GF-D8 (cell line): ENCODE data around the gene LTBP1.

Experiments
- DNase-seq: peaks from one replicate; lab custom pipeline; 2025; lab: John Stamatoyannopoulos, UW

The LTBP1 gene

GRCh38 chr2:33083699-33084387 is 137.1 kb downstream of the LTBP1 start:
- no peak for DNase-seq

- no peak for DNase-seq
These were observed 137.7 kb downstream of the LTBP1 start for GRCh38 chr2:33084433-33084832.

DNA sequence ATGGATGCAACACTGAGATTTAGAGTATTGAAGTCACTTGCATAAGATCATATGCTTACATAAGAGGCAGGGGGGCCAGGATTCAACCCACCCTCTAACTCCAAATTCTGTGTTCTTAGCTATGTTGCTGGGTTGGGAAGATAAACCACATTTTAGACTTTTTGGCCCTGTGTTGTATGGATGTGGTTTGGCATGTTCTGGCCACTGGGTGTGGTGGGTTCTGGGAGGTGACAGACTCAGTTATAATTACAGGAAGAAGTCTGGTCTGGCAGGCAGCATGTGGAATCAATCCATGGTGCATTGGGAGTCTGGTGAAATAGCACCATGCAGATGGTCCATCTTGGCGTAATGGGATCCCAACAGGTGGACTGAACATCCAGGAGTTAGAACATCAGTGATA is 138.9 kb downstream of the LTBP1 start:
- DNase-seq: no peak

DNA sequence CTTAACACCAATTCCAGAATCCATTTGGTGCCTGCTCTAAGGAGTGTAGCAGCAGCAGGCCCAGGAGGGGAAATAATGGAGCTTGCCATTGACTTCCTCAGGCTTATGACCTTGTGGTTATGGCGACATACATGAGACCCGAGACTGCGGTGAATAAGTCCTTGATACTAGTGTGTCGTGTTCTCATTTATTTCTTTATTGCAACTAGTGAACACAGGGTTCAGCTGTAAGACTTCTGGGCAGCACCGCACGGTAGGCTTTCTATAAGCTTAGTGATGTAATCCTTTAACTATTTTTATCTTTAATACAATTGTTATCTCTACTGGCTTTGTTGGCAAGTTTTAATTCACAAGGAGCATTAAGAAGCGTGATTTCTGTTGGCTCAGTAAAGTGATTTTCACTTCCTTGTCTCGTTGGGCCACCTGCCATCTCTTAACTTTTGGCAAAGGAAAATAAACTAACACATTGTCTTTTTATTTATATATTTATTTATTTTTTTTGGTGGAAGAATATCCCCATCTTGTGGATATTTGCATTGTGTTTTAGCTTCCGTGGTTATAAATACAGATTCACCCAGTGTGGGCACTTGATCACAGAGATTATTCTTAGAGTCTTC is 139.8 kb downstream of the LTBP1 start:
- peak; percentile 3 for DNase-seq

DNA sequence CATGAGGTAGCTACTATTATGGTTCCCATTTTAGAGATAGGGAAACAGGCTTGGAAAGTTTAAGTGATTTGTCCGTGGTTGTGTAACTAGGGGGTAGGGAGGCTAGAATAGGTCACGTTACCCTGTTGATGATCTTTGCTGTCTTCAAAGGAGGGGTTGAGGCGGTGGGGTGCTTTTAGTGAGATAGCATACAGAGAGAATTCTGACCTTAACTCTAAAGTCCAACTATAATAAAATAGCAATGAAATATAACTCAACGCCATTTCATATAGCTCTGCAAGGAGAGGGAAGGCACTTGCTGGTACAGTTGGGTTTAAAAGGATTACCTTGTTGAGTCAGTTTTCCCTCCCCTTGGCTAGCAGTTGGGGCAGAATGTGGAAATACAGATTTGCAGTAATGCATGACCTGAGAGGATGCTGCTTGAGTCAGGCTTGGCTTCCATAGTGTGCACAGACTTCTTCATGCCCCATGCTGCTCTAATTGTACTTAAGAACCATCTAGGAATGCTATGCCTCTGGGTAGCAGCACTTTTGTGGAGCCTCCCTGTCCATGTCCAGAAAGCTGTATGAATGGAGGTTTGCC is 143.9 kb downstream of the LTBP1 start:
- no peak for DNase-seq

DNA sequence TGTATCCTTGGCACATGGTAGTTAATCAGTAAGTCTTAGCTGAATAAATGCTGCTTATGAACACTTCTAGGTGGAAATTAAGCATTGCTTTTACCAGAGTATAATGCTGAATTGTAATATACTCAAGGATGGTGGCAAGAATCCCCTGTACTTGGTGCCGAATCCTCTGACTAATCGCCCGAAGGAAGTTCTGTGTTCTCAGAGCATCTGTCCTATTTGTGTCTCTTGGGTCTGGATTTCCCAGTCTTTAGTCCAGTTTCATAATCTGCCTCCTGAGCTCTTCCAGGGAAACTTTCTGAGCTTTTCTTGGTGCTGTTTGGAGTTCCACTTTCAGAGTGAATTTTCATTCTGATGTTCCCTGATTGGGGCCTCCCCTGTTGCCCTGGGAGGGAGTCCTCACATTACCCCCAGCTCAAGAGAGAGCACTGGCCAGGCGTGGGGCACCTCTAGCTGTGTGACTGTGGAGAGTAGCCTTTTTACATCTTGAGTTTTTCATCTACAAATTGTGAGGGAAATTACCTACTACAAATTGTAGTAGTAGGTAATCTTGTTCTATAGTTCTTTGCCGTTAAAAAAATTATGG is 144.9 kb downstream of the LTBP1 start:
- no peak for DNase-seq

DNA sequence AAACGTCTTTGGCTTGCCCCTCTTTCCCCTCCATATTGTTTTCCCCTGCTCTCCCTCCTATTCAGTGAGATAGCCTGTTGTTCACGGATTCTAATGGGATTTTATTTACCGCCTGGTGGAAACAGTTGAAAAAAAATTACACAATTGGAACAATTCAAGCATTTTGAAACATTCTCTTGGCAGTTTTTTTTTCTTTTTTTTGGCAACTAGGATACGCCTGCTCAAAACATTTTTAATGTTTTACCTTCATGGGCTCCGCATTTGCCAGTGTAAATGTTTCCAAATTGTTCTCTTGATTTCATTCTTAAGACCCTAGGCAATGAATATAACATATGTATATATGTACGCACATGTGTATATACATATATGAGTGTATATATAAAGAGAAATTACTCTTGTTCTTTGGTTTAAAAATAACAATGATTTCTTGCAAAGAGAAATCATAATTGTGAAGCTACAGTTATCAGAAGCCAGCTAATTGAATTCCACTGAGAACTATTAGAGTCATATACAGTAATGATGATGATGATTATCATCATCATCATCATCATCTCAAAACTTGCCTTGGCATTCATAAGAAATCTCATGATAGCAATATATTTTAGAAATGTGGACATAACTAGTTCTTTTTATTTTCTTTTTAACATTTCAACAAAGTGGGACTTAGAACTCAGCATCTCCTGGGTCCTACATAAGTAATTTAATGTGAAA is 146.7 kb downstream of the LTBP1 start:
- no peak for DNase-seq

GRCh38 chr2:33094303-33094702 is 147.6 kb downstream of the LTBP1 start:
- no peak for DNase-seq

DNA sequence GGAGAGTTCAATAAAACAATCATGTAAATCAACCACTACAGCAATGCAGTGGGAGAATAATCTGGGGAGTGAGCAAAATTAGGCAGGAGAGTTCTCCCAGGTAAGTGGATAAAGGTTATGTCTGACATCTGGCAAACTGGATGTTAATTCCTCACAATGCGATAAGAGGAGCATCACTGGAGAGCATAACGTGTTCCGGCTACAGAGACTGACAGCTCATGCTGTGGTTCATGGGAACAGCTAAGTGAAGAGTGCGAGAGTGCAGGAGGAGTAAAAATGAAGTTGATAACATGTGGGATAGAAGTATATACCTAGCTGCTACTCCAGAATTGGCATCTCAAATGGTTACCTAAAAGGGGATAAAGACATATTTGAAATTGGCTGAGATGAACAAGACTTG is 153.2 kb downstream of the LTBP1 start:
- no peak for DNase-seq

DNA sequence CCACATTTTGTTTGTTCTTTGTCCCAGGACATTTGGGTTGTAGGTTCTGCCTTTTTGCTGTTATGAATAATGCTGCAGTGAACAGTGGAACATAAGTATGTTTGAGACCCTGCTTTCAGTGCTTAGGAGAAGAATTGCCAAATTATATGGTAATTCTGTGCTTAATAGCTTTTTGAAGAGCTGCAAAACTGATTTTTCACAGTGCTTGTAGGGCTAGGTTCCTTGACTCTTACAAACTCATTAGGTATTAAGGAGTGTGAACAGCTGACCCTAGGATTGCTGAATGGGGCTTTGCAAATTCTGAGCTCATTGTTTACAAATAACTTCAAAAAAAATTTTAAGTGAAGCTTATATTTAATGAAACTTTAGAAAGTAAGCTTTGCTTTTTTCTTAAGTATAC is 154.2 kb downstream of the LTBP1 start:
- DNase-seq: no peak

GRCh38 chr2:33104052-33104623 is 157.4 kb downstream of the LTBP1 start:
- DNase-seq: no peak

GRCh38 chr2:33104726-33105125 is 158.0 kb downstream of the LTBP1 start:
- no peak for DNase-seq

DNA sequence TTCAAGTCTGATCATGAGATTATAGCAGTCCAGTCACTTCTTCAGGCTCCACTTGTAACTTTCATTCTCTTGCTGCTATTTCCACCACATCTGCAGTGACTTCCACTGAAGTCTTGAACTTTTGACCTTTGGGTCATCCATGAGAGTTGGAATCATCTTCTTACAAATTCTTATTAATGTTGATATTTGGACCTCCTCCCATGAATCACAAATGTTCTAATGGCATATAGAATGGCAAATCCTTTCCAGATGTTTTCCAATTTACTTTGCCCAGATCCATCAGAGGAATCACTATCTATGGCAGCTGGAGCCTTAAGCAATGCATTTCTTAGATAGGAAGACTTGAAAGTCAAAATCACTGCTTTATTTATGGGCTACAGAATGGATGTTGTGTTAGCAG is 159.4 kb downstream of the LTBP1 start:
- DNase-seq: no peak

GRCh38 chr2:33107690-33108482 is 161.1 kb downstream of the LTBP1 start:
- DNase-seq: no peak

DNA sequence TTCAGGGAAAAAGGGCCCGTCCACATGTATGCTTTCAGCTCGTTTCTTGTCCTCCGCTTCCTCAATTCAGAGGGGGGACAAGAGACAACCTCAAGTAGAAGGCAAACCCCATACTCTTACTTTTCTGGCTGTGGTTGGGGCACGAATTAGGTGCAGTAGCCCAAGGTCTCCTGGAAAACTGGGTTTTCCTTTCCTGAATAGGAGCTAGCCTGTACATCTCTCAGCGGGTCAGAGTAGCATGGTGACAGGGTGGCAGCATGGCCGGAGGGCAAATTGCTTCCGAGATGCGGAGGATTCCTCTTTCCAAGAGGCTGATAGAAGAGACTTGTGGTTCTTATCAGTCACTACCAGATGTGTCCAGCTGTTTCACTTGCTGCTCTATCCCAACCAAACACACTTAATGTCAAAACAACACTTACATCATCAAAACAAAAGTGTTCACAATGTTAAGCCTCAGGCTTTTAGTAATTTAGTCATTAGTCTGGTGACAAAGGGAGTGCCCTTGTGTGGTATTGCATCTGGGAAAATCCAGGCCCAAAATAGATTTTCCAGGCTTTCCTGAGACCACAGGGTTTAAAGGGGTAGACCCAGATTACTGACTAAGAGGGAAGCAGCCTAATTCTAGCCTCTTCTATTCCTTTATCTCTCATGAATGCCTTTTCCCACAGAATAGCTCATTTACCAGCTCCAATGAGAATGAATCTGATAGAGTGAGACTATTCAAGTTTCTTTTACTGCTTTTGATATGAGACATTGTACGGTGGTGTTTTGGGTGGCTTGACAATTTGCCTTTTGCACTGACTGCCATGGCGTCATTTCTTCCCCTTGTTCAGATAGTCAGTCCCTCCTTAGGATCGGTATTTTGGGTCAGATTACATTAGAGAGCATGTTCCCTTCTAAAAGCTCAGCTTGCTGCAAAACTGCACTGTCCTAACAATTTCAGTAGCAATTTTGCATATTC is 162.0 kb downstream of the LTBP1 start:
- DNase-seq: no peak

DNA sequence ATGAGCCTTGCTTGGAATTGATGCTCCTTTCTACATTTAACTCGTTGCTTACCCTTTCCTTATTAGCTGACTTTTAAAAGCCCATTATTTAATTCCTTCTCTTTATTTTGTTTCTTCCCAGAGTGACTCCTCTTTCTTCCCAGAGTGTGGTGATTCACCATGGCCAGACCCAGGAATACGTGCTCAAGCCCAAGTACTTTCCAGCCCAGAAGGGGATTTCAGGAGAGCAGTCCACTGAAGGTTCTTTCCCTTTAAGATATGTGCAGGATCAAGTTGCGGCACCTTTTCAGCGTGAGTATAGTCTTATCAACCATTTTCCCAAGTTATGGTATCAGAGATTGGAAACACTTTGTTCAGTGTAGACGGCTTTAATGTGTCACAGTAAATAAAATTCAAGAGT is 163.7 kb downstream of the LTBP1 start:
- DNase-seq: no peak

GRCh38 chr2:33111002-33111446 is 164.3 kb downstream of the LTBP1 start:
- DNase-seq: no peak

DNA sequence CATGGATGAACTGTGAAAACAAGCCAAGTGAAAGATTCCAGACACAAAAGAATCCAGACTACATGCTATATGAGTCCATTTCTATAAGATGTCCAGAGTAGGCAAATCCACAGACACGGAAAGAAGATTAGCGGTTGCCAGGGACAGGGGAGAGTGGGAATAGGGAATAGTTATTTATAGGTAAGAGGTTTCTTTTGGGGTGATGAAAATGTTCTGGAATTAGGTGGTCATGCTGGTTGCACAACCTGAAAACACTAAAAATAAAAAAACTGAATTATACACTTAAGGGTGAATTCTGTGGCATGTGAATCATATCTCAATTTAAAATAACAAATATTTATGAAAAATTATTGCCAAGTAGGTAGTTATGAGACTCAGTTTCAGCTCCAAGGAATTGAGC is 168.4 kb downstream of the LTBP1 start:
- no peak for DNase-seq

DNA sequence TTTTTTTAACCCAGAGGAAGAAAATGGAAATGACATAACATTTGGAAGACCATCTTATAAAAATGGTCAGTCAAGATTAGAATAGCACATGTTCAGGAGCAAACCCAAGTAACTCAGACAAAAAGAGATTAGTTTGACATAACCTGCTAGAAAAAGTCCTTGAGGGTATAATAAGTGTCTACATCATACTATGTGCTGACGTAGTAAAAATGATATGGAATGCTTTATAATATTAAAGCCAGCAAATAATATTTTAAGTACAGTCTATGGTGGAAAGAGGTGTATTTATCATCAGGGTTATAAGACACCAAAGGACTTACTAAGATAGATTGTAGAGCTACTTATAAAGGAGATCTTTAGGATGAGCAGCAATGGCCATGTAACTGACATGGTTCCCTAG is 169.0 kb downstream of the LTBP1 start:
- DNase-seq: no peak

DNA sequence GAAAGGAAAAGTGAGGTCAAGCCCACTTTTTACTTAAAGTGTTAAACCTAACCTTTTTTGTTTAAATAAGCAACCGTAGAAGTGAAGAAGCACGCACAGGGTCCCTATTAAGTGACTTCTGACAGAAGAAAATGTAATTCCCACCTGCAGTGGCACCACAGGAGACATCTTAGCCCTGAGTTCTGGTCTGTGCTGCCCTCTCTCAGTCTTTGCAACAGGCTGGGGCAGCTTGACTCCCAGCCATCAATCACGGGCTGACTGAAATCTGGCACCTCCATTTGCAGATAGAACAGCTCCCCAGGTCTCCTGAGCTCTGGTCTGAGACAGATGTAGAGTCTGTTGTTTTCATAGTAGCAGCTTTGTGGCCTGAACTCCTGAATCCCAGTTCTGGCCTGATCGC is 170.0 kb downstream of the LTBP1 start:
- DNase-seq: no peak
